Measurements from ENCODE around the gene MINDY2. TPM values are rescaled to one million over a fixed set of nuclear protein-coding genes. Genes with fewer than 3 reads are reported as not detected.
A peak's percentile ranks its signal among the peaks of the same experiment; 100 is the strongest.

MINDY2 gene
- total RNA-seq, 4 donors from 2014 or later: 17.2 to 62.1 (median 27.7) TPM

DNA sequence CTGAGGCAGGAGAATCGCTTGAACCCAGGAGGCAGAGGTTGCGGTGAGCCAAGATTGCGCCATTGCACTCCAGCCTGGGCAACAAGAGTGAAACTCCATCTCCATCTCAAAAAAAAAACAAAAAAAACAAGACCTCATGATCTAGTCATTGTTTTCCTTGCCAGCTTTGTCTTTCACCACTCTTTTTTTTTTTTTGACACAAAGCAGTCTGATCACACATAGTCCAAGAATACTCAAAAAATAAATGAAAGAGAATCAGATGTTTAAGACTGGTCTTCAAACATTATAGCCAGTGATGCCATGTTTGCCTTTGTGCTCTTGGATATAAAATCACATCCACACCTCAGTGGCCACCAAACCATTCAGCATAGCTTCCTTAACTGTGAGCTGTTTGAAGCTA lies 15.8 kb upstream of the MINDY2 start:
- no peak overlapping the region for H3K27ac ChIP-seq
- TF ChIP-seq, protein P1, sequence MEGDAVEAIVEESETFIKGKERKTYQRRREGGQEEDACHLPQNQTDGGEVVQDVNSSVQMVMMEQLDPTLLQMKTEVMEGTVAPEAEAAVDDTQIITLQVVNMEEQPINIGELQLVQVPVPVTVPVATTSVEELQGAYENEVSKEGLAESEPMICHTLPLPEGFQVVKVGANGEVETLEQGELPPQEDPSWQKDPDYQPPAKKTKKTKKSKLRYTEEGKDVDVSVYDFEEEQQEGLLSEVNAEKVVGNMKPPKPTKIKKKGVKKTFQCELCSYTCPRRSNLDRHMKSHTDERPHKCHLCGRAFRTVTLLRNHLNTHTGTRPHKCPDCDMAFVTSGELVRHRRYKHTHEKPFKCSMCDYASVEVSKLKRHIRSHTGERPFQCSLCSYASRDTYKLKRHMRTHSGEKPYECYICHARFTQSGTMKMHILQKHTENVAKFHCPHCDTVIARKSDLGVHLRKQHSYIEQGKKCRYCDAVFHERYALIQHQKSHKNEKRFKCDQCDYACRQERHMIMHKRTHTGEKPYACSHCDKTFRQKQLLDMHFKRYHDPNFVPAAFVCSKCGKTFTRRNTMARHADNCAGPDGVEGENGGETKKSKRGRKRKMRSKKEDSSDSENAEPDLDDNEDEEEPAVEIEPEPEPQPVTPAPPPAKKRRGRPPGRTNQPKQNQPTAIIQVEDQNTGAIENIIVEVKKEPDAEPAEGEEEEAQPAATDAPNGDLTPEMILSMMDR (IDR thresholded peaks at IDR 0.05): no peak
- TF ChIP-seq POLR2A (IDR thresholded peaks at IDR 0.05): no peak
- H3K4me3 ChIP-seq: no peak overlapping the region
- no peaks in the 10 kb centered on the region for H3K4me1 ChIP-seq
- H3K27me3 ChIP-seq: no peaks in the 10 kb centered on the region
- DNase-seq: no peak
- no peaks in the 10 kb centered on the region for H3K9me3 ChIP-seq
- H3K36me3 ChIP-seq: no peaks in the 10 kb centered on the region
- intact Hi-C loops (cut with DNase I; ENCODE audit: low total_unique reads): no loop called here

DNA sequence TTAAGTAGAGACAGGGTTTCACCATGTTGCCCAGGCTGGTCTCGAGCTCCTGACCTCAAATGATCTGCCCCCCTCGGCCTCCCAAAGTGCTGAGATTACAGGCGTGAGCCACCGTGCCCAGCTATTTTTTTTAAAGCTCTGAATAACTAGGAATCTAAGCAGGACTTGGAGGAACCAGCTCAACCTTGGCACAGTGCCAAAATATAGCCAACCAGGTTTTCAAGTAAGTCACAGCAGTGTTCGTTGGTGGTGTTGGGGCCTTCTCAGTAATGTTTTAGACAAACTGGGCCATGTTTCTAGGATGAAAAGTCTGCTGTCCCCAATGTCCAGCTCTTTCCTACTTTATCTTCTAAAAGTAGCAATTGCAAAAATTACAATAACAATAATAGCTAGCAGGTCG lies 15.1 kb upstream of the MINDY2 start:
- TF ChIP-seq POLR2A (IDR thresholded peaks at IDR 0.05): no peak
- TF ChIP-seq, protein P1 (IDR thresholded peaks at IDR 0.05): no peak
- H3K27ac ChIP-seq: no peak overlapping the region
- no peaks in the 10 kb centered on the region for H3K27me3 ChIP-seq
- H3K4me3 ChIP-seq: no peak overlapping the region
- intact Hi-C loops (cut with DNase I; ENCODE audit: low total_unique reads): no loop called here
- no peaks in the 10 kb centered on the region for H3K4me1 ChIP-seq
- no peaks in the 10 kb centered on the region for H3K9me3 ChIP-seq
- no peak for DNase-seq
- no peaks in the 10 kb centered on the region for H3K36me3 ChIP-seq

GRCh38 chr15:58758141-58758540 lies 13.0 kb upstream of the MINDY2 start:
- no peak for DNase-seq
- no peaks in the 10 kb centered on the region for H3K4me1 ChIP-seq
- TF ChIP-seq, protein P1 (IDR thresholded peaks at IDR 0.05): peak in 1 of 4 experiments; percentile 10
- TF ChIP-seq POLR2A (IDR thresholded peaks at IDR 0.05): no peak
- no peaks in the 10 kb centered on the region for H3K36me3 ChIP-seq
- intact Hi-C loops (cut with DNase I; ENCODE audit: low total_unique reads): no loop called here
- H3K4me3 ChIP-seq: no peak overlapping the region
- no peak overlapping the region for H3K27ac ChIP-seq
- H3K9me3 ChIP-seq: no peaks in the 10 kb centered on the region
- H3K27me3 ChIP-seq: no peaks in the 10 kb centered on the region

- TF ChIP-seq, protein P1 (IDR thresholded peaks at IDR 0.05): no peak
- no peak for TF ChIP-seq POLR2A (IDR thresholded peaks at IDR 0.05)
- Histone ChIP-seq H3K9me3 (no peaks in the 10 kb centered on the region), H3K27ac (no peak overlapping the region), H3K4me3 (no peak overlapping the region), H3K27me3 (no peaks in the 10 kb centered on the region), H3K36me3 (no peaks in the 10 kb centered on the region), H3K4me1 (no peaks in the 10 kb centered on the region)
- intact Hi-C loops (cut with DNase I; ENCODE audit: low total_unique reads): no loop called here
- DNase-seq: no peak
Measured at GRCh38 chr15:58760385-58761009, 10.6 kb upstream of the MINDY2 start.

- no peak overlapping the region for H3K27ac ChIP-seq
- intact Hi-C loops (cut with DNase I; ENCODE audit: low total_unique reads): no loop called here
- H3K4me1 ChIP-seq: no peaks in the 10 kb centered on the region
- DNase-seq: no peak
- H3K27me3 ChIP-seq: no peaks in the 10 kb centered on the region
- no peaks in the 10 kb centered on the region for H3K36me3 ChIP-seq
- no peaks in the 10 kb centered on the region for H3K9me3 ChIP-seq
- TF ChIP-seq, protein P1 (IDR thresholded peaks at IDR 0.05): no peak
- TF ChIP-seq POLR2A (IDR thresholded peaks at IDR 0.05): no peak
- no peak overlapping the region for H3K4me3 ChIP-seq
Measured at GRCh38 chr15:58761010-58761388, 10.1 kb upstream of the MINDY2 start.
